Measurements from ENCODE around the gene GPR160. TPM values are rescaled to one million over a fixed set of nuclear protein-coding genes. Genes with fewer than 3 reads are reported as not detected.
A peak's percentile ranks its signal among the peaks of the same experiment; 100 is the strongest.
"Not testable (repeated sequence)": the region's sequence is repeated elsewhere in the genome, so short reads cannot be mapped to it uniquely, and the experiment has no call there.

GPR160 gene
- total RNA-seq, 2 donors from 2014 or later, result 1.3 to 1.6 TPM

DNA sequence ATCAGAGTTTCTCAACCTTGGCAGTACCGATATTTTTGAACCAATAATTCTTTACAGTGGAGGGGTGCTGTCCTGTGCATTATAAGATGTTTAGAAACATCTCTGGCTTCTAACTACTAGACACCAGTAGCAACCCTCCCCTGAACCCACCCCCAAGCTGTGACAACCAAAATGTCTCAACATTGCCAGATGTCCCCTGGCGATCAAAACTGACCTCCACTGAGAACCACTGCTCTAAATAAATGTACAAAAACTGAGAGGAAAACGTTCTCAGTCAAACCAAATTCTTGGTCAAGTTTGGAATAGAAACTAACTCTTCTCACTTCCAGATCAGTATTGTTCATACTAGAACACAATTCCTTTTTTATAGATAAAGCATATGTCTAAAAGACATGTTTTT, 58.5 kb downstream of the GPR160 start:
- intact Hi-C loops (cut with DNase I), result loop anchor here in 1 of 2 donors (10.0 kb wide), 1 partner anchor 312 kb away; no protein-coding TSS in a partner anchor
- DNase-seq, result no peak
- no peak for ATAC-seq

DNA sequence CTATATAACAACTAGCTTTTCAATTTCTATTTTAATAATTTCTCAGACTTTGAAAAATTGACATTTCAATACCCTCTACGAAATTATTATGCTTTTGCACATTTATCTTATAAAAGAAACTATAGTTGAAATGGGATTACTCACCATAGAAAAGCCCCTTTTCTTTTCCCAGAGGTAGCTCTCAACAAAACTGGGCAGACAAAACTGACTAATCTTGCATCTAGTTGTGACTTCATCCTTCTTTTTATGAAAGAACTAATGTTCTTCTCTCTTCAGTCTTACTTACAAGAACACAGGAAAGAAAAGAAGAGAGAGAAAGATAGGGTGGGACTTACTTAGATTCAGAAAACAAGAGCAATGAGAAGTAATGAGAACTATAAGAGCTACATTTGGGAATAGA, 61.0 kb downstream of the GPR160 start:
- no peak for DNase-seq
- intact Hi-C loops (cut with DNase I), result loop anchor here in 1 of 2 donors (10.0 kb wide), 1 partner anchor 314 kb away; no protein-coding TSS in a partner anchor
- ATAC-seq, result no peak

DNA sequence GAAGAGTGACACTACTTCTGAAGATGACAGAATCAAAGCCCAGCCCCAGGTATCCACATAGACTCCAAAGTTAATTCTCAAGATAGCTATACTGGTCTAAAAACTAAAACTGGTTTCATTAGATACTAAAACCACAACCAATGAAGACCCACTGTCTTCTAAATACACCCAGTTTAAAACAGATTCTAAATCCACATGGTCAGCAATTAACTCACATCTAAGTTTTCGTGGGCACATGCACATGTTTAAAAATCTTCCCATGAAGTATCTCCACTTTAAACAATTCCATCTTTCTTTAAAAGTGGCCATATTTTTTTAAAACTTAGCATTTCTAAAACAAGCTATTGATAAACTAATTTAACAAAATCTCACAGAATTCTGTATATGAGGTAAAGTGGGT, 63.1 kb downstream of the GPR160 start:
- no peak for ATAC-seq

DNA sequence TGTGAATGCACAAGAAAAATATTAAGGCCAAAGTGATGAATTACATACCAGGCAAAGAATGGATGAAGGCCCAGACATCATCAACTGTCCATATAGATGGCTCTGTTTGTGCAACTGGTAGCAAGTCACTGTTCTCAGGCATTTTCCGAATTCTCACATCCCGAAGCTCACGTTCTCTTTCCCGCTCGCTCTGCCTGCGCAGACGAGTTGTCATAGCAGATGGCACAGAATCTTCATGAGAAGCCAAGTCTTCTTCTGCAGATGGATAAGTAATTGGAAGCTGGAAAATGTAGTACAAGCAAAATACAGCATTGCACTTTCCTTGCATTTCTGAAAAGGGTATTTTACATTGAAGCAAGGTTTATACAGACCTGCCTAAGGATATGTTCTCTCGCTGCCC, 64.6 kb downstream of the GPR160 start:
- no peak for ATAC-seq
- no peak for DNase-seq
- intact Hi-C loops (cut with DNase I), result loop anchor here in 1 of 2 donors (10.0 kb wide), 1 partner anchor 118 kb away; no protein-coding TSS in a partner anchor

More for the DNA sequence above, 63.1 kb downstream of the GPR160 start:
- no peak for DNase-seq
- intact Hi-C loops (cut with DNase I), result loop anchor here in 1 of 2 donors (10.0 kb wide), 1 partner anchor 116 kb away; no protein-coding TSS in a partner anchor

DNA sequence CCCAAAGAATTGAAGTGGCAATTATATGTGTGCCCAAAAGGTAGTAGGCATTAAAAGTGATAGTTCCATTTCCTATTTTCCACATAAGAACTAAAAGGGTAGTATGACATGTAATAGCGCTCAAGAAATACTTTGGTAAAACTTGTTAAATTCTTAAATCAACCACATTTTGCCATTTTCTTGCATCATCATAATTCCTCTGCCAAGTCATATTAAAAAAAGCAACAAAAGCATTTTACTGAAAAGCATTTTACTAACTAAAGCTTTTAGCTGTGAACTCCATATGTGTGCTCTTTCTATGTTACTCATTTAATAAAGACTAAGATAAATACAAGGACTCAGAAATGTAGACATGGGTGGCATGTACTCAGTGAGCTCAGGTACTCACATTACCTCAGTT, 70.1 kb downstream of the GPR160 start:
- no peak for ATAC-seq
- intact Hi-C loops (cut with DNase I), result loop anchor here in 1 of 2 donors (10.0 kb wide), 1 partner anchor 123 kb away; no protein-coding TSS in a partner anchor
- no peak for DNase-seq

DNA sequence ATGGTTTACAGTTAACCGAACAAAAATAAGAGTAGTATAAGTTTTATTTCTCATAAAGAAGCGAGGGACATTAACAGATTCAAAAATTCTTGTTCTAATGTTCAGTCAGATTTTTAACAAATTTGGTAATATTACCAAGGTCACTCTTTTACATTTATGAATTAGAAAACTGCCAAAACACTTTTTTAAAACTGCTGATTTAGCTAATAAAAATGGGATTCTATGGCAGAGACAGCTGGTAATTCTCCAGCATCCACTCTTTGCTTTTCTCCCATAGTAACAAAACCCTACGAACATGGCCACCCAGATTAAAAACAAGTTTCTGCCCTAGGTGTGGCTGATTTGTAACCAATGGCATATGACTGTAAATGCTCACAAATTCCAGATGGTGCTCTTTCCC, 71.2 kb downstream of the GPR160 start:
- no peak for DNase-seq
- intact Hi-C loops (cut with DNase I), result loop anchor here in 1 of 2 donors (10.0 kb wide), 1 partner anchor 124 kb away; no protein-coding TSS in a partner anchor

DNA sequence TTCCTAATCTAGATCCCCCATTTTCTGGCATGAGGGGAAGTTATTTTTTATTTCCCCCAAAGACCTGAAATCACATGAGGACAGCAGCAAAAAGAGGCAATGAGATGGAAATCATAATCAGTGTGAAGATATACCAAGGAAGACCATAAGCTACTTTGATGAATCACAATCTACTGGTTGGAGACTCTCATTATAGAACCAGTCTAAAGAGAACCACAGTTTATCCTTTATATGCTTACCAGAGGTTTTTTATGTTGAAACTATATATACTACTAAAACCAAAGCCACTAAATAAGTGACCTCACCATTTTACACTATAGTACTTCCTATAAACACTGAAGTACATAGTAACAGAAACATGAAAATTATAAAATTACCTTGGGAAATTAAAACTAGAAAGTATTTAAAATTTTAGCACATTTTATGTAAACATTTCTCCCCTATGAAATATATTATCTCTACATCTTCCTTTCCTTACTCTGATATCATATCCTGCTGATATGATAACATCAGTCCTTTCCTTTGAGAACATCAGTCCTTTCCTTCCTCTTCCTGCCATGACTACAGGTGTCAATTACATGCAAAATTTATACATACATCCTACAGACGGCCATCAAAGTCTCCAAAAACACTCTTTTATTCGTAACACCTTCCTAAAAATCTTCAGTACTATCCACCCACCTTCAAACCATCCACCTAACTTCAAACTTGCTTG, 71.9 kb downstream of the GPR160 start:
- intact Hi-C loops (cut with DNase I), result loop anchor here in 1 of 2 donors (10.0 kb wide), 1 partner anchor 125 kb away; no protein-coding TSS in a partner anchor
- no peak for ATAC-seq
- no peak for DNase-seq

More for the DNA sequence above, 71.2 kb downstream of the GPR160 start:
- ATAC-seq, result no peak

DNA sequence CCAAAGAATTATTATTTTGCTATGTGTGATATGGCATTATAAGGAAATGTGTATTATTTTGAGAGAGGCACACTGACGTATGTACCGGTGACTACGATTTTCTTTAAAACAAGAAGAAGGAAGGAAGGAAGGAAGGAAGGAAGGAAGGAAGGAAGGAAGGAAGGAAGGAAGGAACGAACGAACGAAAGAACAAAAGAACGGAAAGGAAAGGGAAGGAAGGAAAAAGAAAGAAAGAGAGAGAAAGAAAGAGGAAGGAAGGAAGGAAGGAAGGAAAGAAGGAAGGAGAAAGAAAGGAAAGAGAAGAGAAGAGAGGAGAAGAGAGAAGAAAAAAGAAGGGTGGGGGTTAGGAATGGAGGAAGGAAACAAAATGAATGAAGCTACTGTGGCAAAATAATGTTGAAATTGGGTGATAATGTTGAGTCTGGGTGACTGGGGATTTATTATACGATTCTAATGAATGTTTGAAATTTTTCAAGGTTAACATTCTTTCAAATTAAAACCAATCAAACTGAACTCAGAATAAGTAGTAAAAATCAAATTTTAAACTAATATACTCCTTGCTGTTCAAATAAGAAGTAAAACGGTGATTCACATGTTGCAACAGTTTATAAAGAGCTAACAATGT, 73.5 kb downstream of the GPR160 start:
- ATAC-seq (no peak), DNase-seq (no peak)
- intact Hi-C loops (cut with DNase I), result no loop called here

DNA sequence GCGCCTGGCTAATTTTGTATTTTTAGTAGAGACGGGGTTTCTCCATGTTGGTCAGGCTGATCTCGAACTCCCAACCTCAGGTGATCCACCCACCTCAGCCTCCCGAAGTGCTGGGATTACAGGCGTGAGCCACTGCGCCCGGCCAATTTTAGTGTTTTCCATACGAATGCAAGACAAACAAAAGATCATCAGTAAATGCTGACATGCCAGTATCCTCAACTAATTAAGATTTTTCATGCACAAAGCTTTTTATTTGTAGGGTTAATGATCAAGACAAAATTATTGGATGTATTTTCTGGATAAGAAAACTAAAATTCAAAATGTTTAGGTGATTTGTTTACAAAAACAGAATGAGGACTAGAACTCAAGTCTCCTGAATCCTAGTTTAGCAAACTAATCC, 76.4 kb downstream of the GPR160 start:
- intact Hi-C loops (cut with DNase I); ATAC-seq; DNase-seq: not testable (repeated sequence)

DNA sequence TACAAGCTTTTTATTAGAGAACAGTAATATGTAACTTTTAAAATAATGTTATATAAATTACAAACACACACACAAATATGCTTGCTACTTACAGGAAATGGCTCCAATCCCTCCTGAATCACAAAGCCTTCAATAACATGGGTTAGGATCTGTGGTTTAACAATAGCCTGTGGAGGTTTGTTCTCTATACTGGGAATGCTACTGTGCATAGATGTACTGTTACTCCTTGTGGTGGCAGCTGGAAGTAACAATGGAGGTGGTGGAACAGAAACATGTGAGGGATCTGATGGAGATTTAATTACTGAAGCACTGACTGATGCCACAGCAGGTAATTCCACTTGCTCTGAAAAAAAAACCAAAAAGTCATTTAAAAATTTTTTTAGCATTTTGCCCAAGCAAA, 79.3 kb downstream of the GPR160 start:
- no peak for ATAC-seq
- intact Hi-C loops (cut with DNase I), result no loop called here
- no peak for DNase-seq

DNA sequence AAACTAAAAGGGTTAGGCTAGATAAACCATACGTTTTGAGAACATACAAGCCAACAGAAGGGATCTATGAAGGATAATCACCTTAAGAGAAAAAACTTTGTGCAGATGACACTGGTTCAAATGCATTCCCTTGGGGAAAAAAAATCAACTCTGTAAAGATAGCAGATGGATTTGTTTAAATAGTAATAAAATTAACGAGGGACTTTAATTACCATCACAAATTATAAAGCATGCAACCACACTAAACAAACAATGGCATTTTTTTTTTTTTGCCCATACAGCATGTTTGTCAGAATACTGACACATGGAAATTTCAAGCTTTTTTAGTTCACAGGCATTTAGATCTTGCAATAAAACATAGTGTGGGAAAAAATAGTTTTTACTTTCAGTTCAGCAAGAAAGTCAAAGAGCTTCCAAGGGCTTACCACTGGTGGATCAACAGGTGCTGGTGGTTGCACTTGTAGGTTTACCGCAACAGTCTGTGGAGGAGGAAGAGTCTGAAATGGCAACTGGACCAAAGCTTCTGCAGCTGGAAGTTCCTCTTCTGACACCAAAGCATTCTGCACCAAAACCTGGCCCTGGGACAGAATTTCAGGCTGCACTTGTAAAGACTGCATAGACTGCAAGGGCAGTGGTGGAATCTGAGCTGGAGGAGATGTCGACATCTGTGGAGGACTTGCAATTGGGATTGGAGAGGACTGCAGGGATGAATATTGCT, 90.6 kb downstream of the GPR160 start:
- intact Hi-C loops (cut with DNase I), result no loop called here
- DNase-seq (no peak), ATAC-seq (peak in 1 of 2 donors; percentile 12)

DNA sequence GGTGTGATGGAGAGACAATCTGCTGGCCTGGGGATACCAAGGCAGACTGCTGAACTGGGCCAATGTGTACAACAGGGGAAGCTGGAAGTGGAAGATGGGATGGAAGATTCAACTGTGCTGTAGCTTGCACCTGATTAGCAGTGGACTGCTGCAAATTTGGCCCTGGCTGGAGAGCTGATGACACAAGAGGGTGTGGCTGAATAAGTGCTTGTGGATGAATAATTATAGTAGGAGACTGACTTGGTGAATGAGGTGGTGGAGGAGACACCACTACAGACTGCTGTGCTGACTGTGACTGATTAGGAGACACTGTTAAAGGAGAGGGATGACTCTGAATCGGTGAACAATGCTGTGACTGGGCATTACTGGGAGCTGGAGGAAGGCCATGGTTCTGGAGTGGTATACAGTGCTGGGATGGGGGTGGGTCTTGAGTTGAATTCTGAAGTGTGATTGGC, 91.2 kb downstream of the GPR160 start:
- ATAC-seq (peak in 1 of 2 donors; percentile 67), DNase-seq (no peak)
- intact Hi-C loops (cut with DNase I), result no loop called here

DNA sequence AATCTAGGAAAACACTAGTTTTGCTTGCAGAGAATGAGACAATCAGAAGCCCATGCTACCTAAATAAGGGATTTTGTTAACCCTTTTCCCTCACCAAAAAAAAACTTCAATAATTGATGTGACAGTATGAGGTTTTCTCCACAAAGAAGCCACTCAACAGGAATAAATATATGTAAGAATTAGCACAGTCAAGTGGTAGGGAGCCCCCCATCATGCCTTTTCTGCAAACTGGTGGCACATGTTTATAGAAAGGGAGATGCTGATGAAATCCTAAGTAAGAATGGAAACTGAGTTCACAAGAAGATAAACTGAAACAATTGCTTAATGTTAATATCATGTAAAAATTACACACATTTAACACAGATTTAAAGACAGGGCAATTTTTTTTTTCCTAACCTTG, 92.7 kb downstream of the GPR160 start:
- intact Hi-C loops (cut with DNase I), result no loop called here
- no peak for ATAC-seq
- DNase-seq, result no peak

DNA sequence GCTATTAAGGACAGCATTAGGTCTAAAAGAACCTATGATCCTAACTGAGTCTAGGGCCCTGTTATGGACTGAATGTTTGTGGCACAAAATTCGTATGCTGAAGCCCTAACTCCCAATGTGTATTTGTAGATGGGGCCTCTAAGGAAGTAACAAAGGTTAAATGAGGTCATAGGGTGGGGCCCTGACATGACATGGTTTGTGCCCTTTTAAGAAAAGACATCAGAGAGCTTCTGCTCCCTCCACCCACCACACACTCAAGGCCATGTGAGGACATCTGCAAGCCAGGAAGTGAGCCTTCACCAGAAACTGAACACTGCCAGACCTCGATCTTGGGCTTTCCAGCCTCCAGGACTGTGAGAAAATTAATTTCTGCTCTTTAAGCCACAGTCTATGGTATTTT, 94.5 kb downstream of the GPR160 start:
- no peak for ATAC-seq
- no peak for DNase-seq
- intact Hi-C loops (cut with DNase I), result no loop called here

Other genes starting within 250 kb of the GPR160 start
- under 1 TPM in 1 of 2 donors, not detected in 1; 0.12 TPM for gene LRRIQ4, start 225.1 kb upstream of the GPR160 start, total RNA-seq
- 1 to 10 TPM; 2.1 to 2.7 TPM for gene LRRC34, start 225.1 kb upstream of the GPR160 start, total RNA-seq
- gene LRRC31, start 168.1 kb upstream of the GPR160 start, total RNA-seq, result not detected
- gene SAMD7, start 126.4 kb upstream of the GPR160 start, total RNA-seq, result not detected
- 100 to 1,000 TPM in 1 of 2 donors, 10 to 100 TPM in 1; 94.4 to 101 TPM for gene SEC62, start 71.2 kb upstream of the GPR160 start, total RNA-seq
- 10 to 100 TPM; 53.0 to 56.1 TPM for gene PHC3, start 143.7 kb downstream of the GPR160 start, total RNA-seq
- 10 to 100 TPM; 16.1 to 17.6 TPM for gene PRKCI, start 184.4 kb downstream of the GPR160 start, total RNA-seq